Cardiac ventricle fibroblast (primary cell): ENCODE measurements around the gene SPRYD4. TPM values are rescaled to one million over a fixed set of nuclear protein-coding genes. Genes with fewer than 3 reads are reported as not detected.

Source experiments
- total RNA-seq: library from RNA; depleted of rRNA; stranded (reverse); fragments of >200 nt; gene quantifications from 2 replicates; pipeline ENCODE4 v1.2.3, GENCODE V29; 2015

Gene SPRYD4
- total RNA-seq: 0.98 and 1.2 TPM in 2 replicates

GRCh38 chr12:56468216-56469006, at the start of gene SPRYD4:
Gene SPRYD4, plus strand, starts transcription at chr12:56468578. Its CDS starts 14 bp downstream, at chr12:56468592.

DNA sequence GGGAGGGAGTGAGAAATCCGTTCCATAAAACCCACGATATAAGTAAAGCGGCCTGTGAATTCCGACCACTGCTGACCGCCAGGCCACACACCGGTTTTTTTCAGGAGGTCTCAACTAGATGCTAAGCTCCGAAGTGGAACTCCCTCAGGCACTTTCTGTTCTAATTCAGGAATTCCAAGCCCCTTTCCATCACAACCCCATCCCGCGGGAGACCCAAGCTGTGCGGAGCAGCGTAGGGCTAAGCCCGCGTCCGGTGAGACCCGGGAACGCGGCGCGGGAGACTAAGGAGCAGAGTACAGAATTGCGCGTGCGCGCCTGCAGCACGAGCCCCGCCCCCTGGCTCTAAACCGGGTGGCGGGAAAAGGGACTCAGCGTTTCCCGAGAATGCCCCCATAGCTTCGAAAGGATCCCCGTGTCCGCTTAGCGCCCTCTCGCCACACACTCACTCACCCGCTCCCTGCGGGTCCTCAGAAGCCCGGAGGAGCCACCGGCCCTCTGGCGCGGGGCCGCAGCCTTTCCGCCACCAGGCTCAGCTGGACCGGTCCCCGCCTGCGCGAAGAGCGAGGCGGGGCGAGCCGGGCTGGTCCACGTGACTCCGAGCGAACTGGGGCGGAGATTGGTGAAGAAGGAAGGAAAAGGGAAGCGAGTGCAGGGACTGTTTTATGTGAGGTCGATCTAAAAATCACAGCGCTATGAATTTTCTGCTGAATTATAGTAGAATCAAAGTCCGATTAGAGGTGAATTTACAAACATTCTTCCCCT, 19.3 kb upstream of the SPRYD4 start, which contains the start of gene TIMELESS:
TSS of gene TIMELESS (minus strand) at position 567 of the 762 bp plus-strand sequence. CDS start 15,256 bp downstream, outside the sequence.

DNA sequence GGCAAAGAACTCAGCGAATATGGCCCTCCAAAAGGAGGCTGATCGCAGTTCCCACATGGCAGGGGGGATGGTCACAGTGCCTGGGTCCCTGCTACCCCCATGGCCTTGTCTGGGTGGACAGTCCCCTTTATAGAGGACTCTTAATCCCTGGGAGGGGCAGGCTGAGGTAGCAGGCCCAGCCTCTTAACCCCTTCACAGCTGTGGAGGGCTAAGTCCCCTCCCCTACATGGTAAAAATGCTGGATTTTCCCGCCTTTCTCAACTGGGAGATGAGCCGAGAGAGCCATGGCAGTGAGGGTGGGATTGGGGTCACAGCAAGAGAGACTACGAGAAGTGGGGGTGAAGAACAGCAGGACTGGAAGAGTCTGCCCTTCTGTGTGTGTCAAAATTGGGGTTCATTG, 13.8 kb upstream of the SPRYD4 start, which contains the start of gene MIP:
TSS of gene MIP (minus strand) at position 101 of the 400 bp plus-strand sequence. CDS start at position 57, 44 bp downstream.

DNA sequence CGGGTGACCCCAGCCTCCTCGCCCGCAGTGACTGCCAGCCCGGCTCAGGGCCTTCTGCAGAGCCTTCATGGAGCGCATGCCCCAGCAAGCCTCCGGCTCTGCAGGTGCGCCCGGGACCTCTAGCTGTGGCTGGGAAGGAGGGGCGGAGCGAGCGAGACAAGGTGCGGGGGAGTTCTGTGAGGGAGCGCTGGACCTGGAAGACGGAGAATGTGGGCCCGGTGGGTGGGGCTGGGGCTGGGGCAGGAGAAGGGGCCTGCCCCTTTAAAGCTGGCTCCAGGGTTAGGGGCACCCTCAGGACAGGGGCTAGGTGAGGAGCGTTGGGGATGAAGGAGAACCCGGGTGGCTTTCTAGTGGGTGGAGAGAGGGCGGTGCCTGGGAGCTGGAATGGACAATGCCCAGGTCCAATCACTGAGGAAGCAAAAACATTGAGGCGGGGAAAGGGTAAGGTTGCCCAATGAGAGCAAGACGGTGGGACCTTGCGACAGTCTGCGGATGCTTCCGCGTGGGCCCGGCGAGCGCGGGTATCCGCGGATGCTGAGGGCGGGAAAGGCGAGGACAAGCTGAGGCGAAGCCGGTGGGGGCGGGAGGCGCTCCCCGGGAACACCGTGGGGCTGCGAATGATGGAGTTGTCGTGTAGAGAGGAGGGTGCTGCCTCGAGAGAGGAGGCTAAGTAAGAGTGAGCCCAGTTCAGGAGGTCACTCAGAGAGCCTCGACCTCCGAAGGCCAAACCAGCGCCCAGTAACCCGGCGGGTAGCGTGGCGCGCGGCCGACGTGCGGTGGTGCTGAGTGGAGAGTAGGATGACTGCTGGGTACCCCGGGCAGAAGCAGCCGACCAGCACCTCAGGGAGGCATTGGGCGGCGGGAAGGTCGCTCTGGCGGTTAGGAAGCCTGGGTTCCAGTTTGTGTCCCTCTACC, 19.9 kb downstream of the SPRYD4 start, which contains the start of gene GLS2:
TSS of gene GLS2 (minus strand) at position 121 of the 915 bp plus-strand sequence. CDS start at position 78, 43 bp downstream.

GRCh38 chr12:56521590-56522371, 53.4 kb downstream of the SPRYD4 start, which contains the start of gene RBMS2:
Gene RBMS2, plus strand, starts transcription at chr12:56521820. Its CDS starts 204 bp downstream, at chr12:56522024.

Other genes with a start within 250 kb of the SPRYD4 start
- gene RNF41, start 246.7 kb upstream of the SPRYD4 start, total RNA-seq: 45.1 and 58.2 TPM in 2 replicates
- gene NABP2, start 244.2 kb upstream of the SPRYD4 start, total RNA-seq: 20.4 and 24.1 TPM in 2 replicates
- gene SLC39A5, start 238.5 kb upstream of the SPRYD4 start, total RNA-seq: not detected in 2 replicates
- 15.5 and 20.8 TPM in 2 replicates for gene ANKRD52, start 210.2 kb upstream of the SPRYD4 start, total RNA-seq
- gene COQ10A, start 201.6 kb upstream of the SPRYD4 start, total RNA-seq: 7.2 and 7.4 TPM in 2 replicates
- 74.3 and 82.7 TPM in 2 replicates for gene CS, start 168.2 kb upstream of the SPRYD4 start, total RNA-seq
- gene CNPY2, start 152.6 kb upstream of the SPRYD4 start, total RNA-seq: 85.4 and 89.3 TPM in 2 replicates
- gene PAN2, start 134.6 kb upstream of the SPRYD4 start, total RNA-seq: 15.5 and 15.9 TPM in 2 replicates
- not detected in 2 replicates for gene IL23A, start 129.7 kb upstream of the SPRYD4 start, total RNA-seq
- 139 and 194 TPM in 2 replicates for gene STAT2, start 108.5 kb upstream of the SPRYD4 start, total RNA-seq
- not detected in 2 replicates for gene APOF, start 105.7 kb upstream of the SPRYD4 start, total RNA-seq
- 3.6 and 3.9 TPM in 2 replicates for gene TIMELESS, start 19.2 kb upstream of the SPRYD4 start, total RNA-seq
- not detected in 2 replicates for gene MIP, start 13.9 kb upstream of the SPRYD4 start, total RNA-seq
- gene GLS2, start 19.6 kb downstream of the SPRYD4 start, total RNA-seq: not detected in 2 replicates
- gene RBMS2, start 53.2 kb downstream of the SPRYD4 start, total RNA-seq: 14.8 and 20.3 TPM in 2 replicates
- gene BAZ2A, start 161.7 kb downstream of the SPRYD4 start, total RNA-seq: 27.5 and 33.3 TPM in 2 replicates
- 294 and 308 TPM in 2 replicates for gene ATP5F1B, start 177.4 kb downstream of the SPRYD4 start, total RNA-seq
- 72.7 and 74.6 TPM in 2 replicates for gene PTGES3, start 219.7 kb downstream of the SPRYD4 start, total RNA-seq